DLD1 (cell line): ENCODE results near the gene RALGAPA1.
"Not testable (repeated sequence)": the region's sequence is repeated elsewhere in the genome, so short reads cannot be mapped to it uniquely, and the experiment has no call there.

Experiments
- in situ Hi-C: cut with HindIII; loops from 2 replicates; pipeline ENCODE4 v1.10.0; 2017; ENCODE audit warnings: low sequenced_read_pairs

The RALGAPA1 gene

GRCh38 chr14:35808638-35809563, at the start of gene RALGAPA1:
TSS of gene RALGAPA1 (minus strand) at chr14:35809295. CDS start at chr14:35808835, 460 bp downstream.
- in situ Hi-C loops = not testable (repeated sequence)

- in situ Hi-C loops = no loop called here
Observed at GRCh38 chr14:35858521-35859209, 49.6 kb upstream of the RALGAPA1 start.

- in situ Hi-C loops = no loop called here
Observed at GRCh38 chr14:35855876-35856481, 46.9 kb upstream of the RALGAPA1 start.

- in situ Hi-C loops = no loop called here
Observed at GRCh38 chr14:35854696-35855270, 45.7 kb upstream of the RALGAPA1 start.

GRCh38 chr14:35853225-35853624, 44.1 kb upstream of the RALGAPA1 start:
- in situ Hi-C loops = no loop called here

GRCh38 chr14:35851823-35852222, 42.7 kb upstream of the RALGAPA1 start:
- in situ Hi-C loops = no loop called here

GRCh38 chr14:35849122-35849521, 40.0 kb upstream of the RALGAPA1 start:
- in situ Hi-C loops = no loop called here

GRCh38 chr14:35847636-35848035, 38.5 kb upstream of the RALGAPA1 start:
- in situ Hi-C loops = no loop called here

GRCh38 chr14:35844494-35844893, 35.4 kb upstream of the RALGAPA1 start:
- in situ Hi-C loops = no loop called here

GRCh38 chr14:35842245-35842644, 33.1 kb upstream of the RALGAPA1 start:
- in situ Hi-C loops = not testable (repeated sequence)

GRCh38 chr14:35841704-35842103, 32.6 kb upstream of the RALGAPA1 start:
- in situ Hi-C loops = not testable (repeated sequence)

GRCh38 chr14:35835208-35835982, 26.3 kb upstream of the RALGAPA1 start:
- in situ Hi-C loops = no loop called here

GRCh38 chr14:35829449-35829848, 20.4 kb upstream of the RALGAPA1 start:
- in situ Hi-C loops = no loop called here

GRCh38 chr14:35827678-35828472, 18.8 kb upstream of the RALGAPA1 start:
- in situ Hi-C loops = no loop called here

- in situ Hi-C loops = no loop called here
Observed at GRCh38 chr14:35826952-35827416, 17.9 kb upstream of the RALGAPA1 start.

GRCh38 chr14:35826218-35826951, 17.3 kb upstream of the RALGAPA1 start, which contains the start of gene BRMS1L:
TSS of gene BRMS1L (plus strand) at chr14:35826338. CDS start at chr14:35826517, 179 bp downstream.
- in situ Hi-C loops = no loop called here

GRCh38 chr14:35825968-35826217, 16.8 kb upstream of the RALGAPA1 start:
- in situ Hi-C loops = no loop called here

GRCh38 chr14:35824446-35825165, 15.5 kb upstream of the RALGAPA1 start:
- in situ Hi-C loops = not testable (repeated sequence)
